GM12878 (cell line): ENCODE measurements around the gene ZFAND2B. TPM values are rescaled to one million over a fixed set of nuclear protein-coding genes. Genes with fewer than 3 reads are reported as not detected.

ENCODE experiments used
- ATAC-seq: fragments of 200-7000 bp; cut with Tn5 transposase; 3 replicates; pipeline ENCODE4 v1.9.1; 2020; ENCODE audit warnings: mild to moderate bottlenecking, moderate library complexity
- BruUV-seq: library from RNA; stranded (reverse); fragments of 400-500 nt; replicated peaks from 2 replicates; lab custom pipeline; 2021; lab: Mats Ljungman, UMichigan
- CTCF ChIA-PET: fragments of 300-600 bp; sonication (Branson Sonifier 250); formaldehyde crosslinking; extraction: SDS; loops from one replicate; lab custom pipeline; 2021; ENCODE audit warnings: inconsistent platforms; lab: Yijun Ruan, JAX
- POLR2A ChIA-PET: fragments of 350-600 bp; formaldehyde crosslinking; extraction: SDS; loops from one replicate; lab custom pipeline; 2021; ENCODE audit warnings: inconsistent platforms; lab: Charles Lee
- RAD21 ChIA-PET: fragments of 300-600 bp; sonication (Branson Sonifier 250); formaldehyde crosslinking; loops from one replicate; lab custom pipeline; 2023; ENCODE audit warnings: antibody characterized with exemption; ENCODE audit not compliant: unreplicated experiment; lab: Charles Lee
- SMC1A ChIA-PET: fragments of 300-600 bp; sonication (Branson Sonifier 250); formaldehyde crosslinking; loops from one replicate; lab custom pipeline; 2023; ENCODE audit not compliant: unreplicated experiment, uncharacterized antibody; lab: Charles Lee
- DNase-seq: peaks from one replicate; pipeline ENCODE4 v3.0.0-alpha.2; 2011; ENCODE audit warnings: low read depth, low spot score
- FAIRE-seq: peaks from 3 replicates; lab custom pipeline; 2011; peaks lifted over from hg19 to GRCh38; lab: Jason Lieb, UNC
- H2AFZ ChIP-seq: 2 replicates; pipeline ENCODE4 v1.6.0; 2011; ENCODE audit warnings: low read depth, low read length, control low read depth; ENCODE audit not compliant: control insufficient read depth
- H3K27ac ChIP-seq: 2 replicates; pipeline ENCODE4 v1.5.1; 2011; ENCODE audit warnings: control low read depth; ENCODE audit not compliant: control insufficient read depth, insufficient read depth
- H3K27me3 ChIP-seq, 2 experiments: replicated peaks in 1 of 2; 2 replicates each; pipeline versions ENCODE4 v1.6.0 to v1.6.1; 2011; ENCODE audit warnings: low read length in 1 of 2; ENCODE audit not compliant: control insufficient read depth in 2 of 2, insufficient read depth in 2 of 2
- H3K36me3 ChIP-seq, 2 experiments: 2 replicates each; pipeline ENCODE4 v1.5.1; 2011; ENCODE audit warnings: low read length in 1 of 2; ENCODE audit not compliant: control insufficient read depth in 2 of 2, insufficient read depth in 2 of 2
- H3K4me1 ChIP-seq: 2 replicates; pipeline ENCODE4 v1.6.1; 2011; ENCODE audit warnings: mild to moderate bottlenecking, low read length, moderate library complexity, mixed read lengths; ENCODE audit not compliant: control insufficient read depth, insufficient read depth
- H3K4me2 ChIP-seq: 2 replicates; pipeline ENCODE4 v1.6.0; 2011; ENCODE audit warnings: control low read depth; ENCODE audit not compliant: control insufficient read depth, insufficient read depth
- H3K4me3 ChIP-seq: fragments of 200-600 bp; sonication (generic); 2 replicates; pipeline ENCODE4 v1.5.1; 2016
- H3K79me2 ChIP-seq: 2 replicates; pipeline ENCODE4 v1.6.0; 2011; ENCODE audit warnings: low read length; ENCODE audit not compliant: control insufficient read depth, insufficient read depth
- H3K9ac ChIP-seq: 2 replicates; pipeline ENCODE4 v1.8.0; 2011; ENCODE audit warnings: low read length, control low read depth, mixed read lengths; ENCODE audit not compliant: control insufficient read depth, insufficient read depth
- H3K9me3 ChIP-seq: replicated peaks from 3 replicates; pipeline ENCODE4 v1.5.1; 2011; ENCODE audit warnings: mild to moderate bottlenecking, low read length; ENCODE audit not compliant: control insufficient read depth, insufficient read depth
- H4K20me1 ChIP-seq: 2 replicates; pipeline ENCODE4 v1.6.0; 2011; ENCODE audit not compliant: control insufficient read depth, insufficient read depth
- BHLHE40 ChIP-seq, 2 experiments: fragments of 450-650 bp in 1 of 2; IDR thresholded peaks; 2 replicates each; pipeline ENCODE4 v1.6.1; 2011 to 2017; ENCODE audit warnings: low read depth in 2 of 2, borderline replicate concordance in 1 of 2, improper control_type of control experiment in 1 of 2, low read length in 1 of 2, mild to moderate bottlenecking in 1 of 2
- BRCA1 ChIP-seq: IDR thresholded peaks from 2 replicates; pipeline ENCODE4 v1.6.1; 2011; ENCODE audit warnings: low read depth, low read length, improper control_type of control experiment
- EED ChIP-seq: sonication (generic); IDR thresholded peaks from 2 replicates; pipeline ENCODE4 v1.6.1; 2016; ENCODE audit warnings: antibody characterized with exemption, low read depth
- HDGF ChIP-seq: fragments of 450-650 bp; IDR thresholded peaks from 2 replicates; pipeline ENCODE4 v1.6.1; 2016; ENCODE audit warnings: antibody characterized with exemption
- IRF4 ChIP-seq: IDR thresholded peaks from 2 replicates; pipeline ENCODE4 v1.6.1; 2011; ENCODE audit warnings: low read depth, low read length
- NRF1 ChIP-seq: conservative IDR thresholded peaks from 2 replicates; pipeline ENCODE4 v1.6.1; 2011; ENCODE audit warnings: mild to moderate bottlenecking, low read depth, low read length, improper control_type of control experiment
- SMARCA5 ChIP-seq: fragments of 450-650 bp; IDR thresholded peaks from 2 replicates; pipeline ENCODE4 v1.6.1; 2017; ENCODE audit warnings: mild to moderate bottlenecking
- ZNF207 ChIP-seq: fragments of 450-650 bp; IDR thresholded peaks from 2 replicates; pipeline ENCODE4 v1.6.1; 2014; ENCODE audit warnings: antibody characterized with exemption, mild to moderate bottlenecking, borderline replicate concordance
- WGBS: methylation state at CpG from one replicate; pipeline ENCODE4 v1.1.6; 2016; ENCODE audit warnings: low lambda C conversion rate; ENCODE audit not compliant: insufficient replicate concordance, insufficient coverage; ENCODE audit errors: missing lambda C conversion rate; 5-methylcytosine and 5-hydroxymethylcytosine counted together
- in situ Hi-C: fragments of 300-500 bp; cut with MboI; formaldehyde crosslinking; loops from 9 replicates; pipeline ENCODE4 v1.14.3; 2018; ENCODE audit warnings: mixed read lengths
- intact Hi-C: fragments of 100-400 bp; cut with micrococcal nuclease; formaldehyde crosslinking; loops from one replicate; pipeline ENCODE4 v1.14.2; 2022; ENCODE audit not compliant: unreplicated experiment
- polyA plus RNA-seq, 11 experiments: library from polyadenylated mRNA; depleted of rRNA in 4 of 11; unstranded in 6 of 11; stranded (reverse) in 5 of 11; fragments of >200 nt; fragmentation: Nextera tagmentation in 4 of 11; fragmentation: Illumina TruSeq in 1 of 11; extraction: Ambion mirVana in 4 of 11; extraction: Trizol in 1 of 11; gene quantifications; 1 replicate in 1 of 11; 2 replicates in 10 of 11; pipeline versions ENCODE4 v1.2.1 to v1.2.3, GENCODE V29; 2011 to 2016; ENCODE audit warnings: inconsistent platforms in 2 of 11, missing spikeins in 2 of 11, low read depth in 1 of 11
- total RNA-seq, 4 experiments: library from RNA; depleted of rRNA in 3 of 4; stranded (reverse); fragments of >200 nt in 3 of 4; fragmentation: Illumina TruSeq in 1 of 4; extraction: Trizol in 1 of 4; gene quantifications; 2 replicates each; pipeline versions ENCODE4 v1.2.1 to v1.2.3, GENCODE V29; 2013 to 2021
- TF ChIP-seq, protein P1 (sequence below): fragments of 450-650 bp; IDR thresholded peaks from 2 replicates; pipeline ENCODE4 v1.6.1; 2017; ENCODE audit warnings: mild to moderate bottlenecking, moderate library complexity
- TF ChIP-seq, protein P2 (sequence below): IDR thresholded peaks from 2 replicates; pipeline ENCODE4 v1.6.1; 2012; ENCODE audit warnings: low read length, inconsistent platforms
- TF ChIP-seq, protein P3 (sequence below): IDR thresholded peaks from 2 replicates; pipeline ENCODE4 v1.6.1; 2012; ENCODE audit warnings: mild to moderate bottlenecking, low read depth, low read length

The ZFAND2B gene
- total and polyA plus RNA-seq, 10 of the 15 experiments (the other 5 are each of a cell fraction or from before 2014, with no cell fraction given): 5.4 to 28.1 (median 22.4) TPM

DNA sequence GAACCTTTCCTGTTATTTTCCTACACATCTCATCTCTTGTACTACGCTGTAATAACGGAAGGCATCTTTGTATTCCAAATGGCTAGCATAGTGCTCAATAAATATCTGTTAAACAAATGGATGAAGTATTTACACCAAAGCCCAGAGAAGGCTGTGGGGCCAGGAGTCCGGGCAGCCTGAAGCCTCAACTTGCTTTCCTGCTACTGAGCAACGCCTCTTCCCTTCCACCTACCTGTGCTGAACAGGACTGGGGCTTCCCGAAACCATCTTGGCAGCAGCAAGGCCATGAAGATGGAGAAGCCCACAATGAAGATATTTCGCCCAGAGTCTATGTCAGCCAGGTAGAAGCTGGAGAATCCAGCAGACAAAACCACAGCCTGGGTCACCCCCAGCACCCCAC is 43.4 kb upstream of the ZFAND2B start (continued):
- no peak for TF ChIP-seq IRF4

DNA sequence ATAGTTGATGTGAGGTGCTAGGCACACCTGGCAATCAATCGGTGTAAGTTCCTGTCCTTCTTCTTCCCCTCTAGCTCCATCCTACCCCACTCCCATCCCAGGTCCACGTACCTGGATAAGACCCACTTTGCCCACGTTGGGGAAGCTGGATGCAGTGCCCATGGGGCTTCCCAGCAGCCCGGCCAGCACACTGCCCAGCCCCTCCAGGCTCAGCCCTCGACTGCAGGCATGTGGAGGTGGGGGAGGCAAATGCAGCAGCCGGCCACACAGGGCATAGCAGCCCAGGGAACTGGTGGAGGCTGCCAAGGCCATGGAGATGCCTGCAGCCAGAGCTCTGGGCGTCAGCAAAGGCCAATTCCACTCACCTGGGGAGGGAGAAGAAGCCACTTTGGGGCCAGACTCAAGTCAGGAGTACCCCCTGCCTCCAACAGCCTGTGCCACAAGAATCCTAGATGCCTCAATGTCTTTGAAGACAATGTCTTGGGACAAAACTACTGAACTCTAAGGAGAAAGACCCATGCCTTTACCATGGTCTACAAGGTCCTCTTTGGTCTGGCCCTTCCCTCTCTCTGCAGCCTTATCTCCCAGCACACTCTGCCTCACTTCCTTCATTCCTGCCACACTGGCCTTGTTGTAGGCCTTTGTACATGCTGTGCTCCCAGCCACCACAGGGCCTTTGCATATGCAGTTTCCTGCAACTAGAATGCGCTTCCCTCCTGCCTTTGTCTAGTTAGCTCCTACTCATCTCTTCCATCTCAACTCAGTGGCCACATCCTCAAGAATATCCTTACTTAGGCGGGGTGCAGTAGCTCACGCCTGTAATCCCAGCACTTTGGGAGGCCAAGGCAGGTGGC is 41.3 kb upstream of the ZFAND2B start:
- FAIRE-seq (no peak), ATAC-seq (no peak)
- 76% methylated on average over 10 of the region's 10 CpGs for WGBS
- no peak for TF ChIP-seq NRF1
- TF ChIP-seq, protein P1, sequence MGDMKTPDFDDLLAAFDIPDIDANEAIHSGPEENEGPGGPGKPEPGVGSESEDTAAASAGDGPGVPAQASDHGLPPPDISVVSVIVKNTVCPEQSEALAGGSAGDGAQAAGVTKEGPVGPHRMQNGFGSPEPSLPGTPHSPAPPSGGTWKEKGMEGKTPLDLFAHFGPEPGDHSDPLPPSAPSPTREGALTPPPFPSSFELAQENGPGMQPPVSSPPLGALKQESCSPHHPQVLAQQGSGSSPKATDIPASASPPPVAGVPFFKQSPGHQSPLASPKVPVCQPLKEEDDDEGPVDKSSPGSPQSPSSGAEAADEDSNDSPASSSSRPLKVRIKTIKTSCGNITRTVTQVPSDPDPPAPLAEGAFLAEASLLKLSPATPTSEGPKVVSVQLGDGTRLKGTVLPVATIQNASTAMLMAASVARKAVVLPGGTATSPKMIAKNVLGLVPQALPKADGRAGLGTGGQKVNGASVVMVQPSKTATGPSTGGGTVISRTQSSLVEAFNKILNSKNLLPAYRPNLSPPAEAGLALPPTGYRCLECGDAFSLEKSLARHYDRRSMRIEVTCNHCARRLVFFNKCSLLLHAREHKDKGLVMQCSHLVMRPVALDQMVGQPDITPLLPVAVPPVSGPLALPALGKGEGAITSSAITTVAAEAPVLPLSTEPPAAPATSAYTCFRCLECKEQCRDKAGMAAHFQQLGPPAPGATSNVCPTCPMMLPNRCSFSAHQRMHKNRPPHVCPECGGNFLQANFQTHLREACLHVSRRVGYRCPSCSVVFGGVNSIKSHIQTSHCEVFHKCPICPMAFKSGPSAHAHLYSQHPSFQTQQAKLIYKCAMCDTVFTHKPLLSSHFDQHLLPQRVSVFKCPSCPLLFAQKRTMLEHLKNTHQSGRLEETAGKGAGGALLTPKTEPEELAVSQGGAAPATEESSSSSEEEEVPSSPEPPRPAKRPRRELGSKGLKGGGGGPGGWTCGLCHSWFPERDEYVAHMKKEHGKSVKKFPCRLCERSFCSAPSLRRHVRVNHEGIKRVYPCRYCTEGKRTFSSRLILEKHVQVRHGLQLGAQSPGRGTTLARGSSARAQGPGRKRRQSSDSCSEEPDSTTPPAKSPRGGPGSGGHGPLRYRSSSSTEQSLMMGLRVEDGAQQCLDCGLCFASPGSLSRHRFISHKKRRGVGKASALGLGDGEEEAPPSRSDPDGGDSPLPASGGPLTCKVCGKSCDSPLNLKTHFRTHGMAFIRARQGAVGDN: no peak
- no peak for TF ChIP-seq BHLHE40 (IDR thresholded peaks at IDR 0.05; ENCODE audit: borderline replicate concordance in 1 of 2, low read depth in 2 of 2, low read length in 1 of 2)
- no peak for TF ChIP-seq ZNF207
- TF ChIP-seq, protein P2, sequence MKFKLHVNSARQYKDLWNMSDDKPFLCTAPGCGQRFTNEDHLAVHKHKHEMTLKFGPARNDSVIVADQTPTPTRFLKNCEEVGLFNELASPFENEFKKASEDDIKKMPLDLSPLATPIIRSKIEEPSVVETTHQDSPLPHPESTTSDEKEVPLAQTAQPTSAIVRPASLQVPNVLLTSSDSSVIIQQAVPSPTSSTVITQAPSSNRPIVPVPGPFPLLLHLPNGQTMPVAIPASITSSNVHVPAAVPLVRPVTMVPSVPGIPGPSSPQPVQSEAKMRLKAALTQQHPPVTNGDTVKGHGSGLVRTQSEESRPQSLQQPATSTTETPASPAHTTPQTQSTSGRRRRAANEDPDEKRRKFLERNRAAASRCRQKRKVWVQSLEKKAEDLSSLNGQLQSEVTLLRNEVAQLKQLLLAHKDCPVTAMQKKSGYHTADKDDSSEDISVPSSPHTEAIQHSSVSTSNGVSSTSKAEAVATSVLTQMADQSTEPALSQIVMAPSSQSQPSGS: no peak
- no peak for TF ChIP-seq EED
- no peak for TF ChIP-seq SMARCA5
- TF ChIP-seq BRCA1: no peak
- TF ChIP-seq HDGF: no peak
- TF ChIP-seq, protein P3, sequence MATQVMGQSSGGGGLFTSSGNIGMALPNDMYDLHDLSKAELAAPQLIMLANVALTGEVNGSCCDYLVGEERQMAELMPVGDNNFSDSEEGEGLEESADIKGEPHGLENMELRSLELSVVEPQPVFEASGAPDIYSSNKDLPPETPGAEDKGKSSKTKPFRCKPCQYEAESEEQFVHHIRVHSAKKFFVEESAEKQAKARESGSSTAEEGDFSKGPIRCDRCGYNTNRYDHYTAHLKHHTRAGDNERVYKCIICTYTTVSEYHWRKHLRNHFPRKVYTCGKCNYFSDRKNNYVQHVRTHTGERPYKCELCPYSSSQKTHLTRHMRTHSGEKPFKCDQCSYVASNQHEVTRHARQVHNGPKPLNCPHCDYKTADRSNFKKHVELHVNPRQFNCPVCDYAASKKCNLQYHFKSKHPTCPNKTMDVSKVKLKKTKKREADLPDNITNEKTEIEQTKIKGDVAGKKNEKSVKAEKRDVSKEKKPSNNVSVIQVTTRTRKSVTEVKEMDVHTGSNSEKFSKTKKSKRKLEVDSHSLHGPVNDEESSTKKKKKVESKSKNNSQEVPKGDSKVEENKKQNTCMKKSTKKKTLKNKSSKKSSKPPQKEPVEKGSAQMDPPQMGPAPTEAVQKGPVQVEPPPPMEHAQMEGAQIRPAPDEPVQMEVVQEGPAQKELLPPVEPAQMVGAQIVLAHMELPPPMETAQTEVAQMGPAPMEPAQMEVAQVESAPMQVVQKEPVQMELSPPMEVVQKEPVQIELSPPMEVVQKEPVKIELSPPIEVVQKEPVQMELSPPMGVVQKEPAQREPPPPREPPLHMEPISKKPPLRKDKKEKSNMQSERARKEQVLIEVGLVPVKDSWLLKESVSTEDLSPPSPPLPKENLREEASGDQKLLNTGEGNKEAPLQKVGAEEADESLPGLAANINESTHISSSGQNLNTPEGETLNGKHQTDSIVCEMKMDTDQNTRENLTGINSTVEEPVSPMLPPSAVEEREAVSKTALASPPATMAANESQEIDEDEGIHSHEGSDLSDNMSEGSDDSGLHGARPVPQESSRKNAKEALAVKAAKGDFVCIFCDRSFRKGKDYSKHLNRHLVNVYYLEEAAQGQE: no peak

More for the DNA sequence above, 41.3 kb upstream of the ZFAND2B start:
- H3K9me3 ChIP-seq: no peaks in the 10 kb centered on the region
- ChIA-PET CTCF (interaction anchor here (0.8 to 2.6 kb wide), 6 partner anchors 10 to 135 kb away, joined by 5 to 13 read pairs (median 6); no protein-coding TSS in a partner anchor), SMC1A (interaction anchor here (1.4 to 3.3 kb wide), 2 partner anchors 11 to 41 kb away, joined by 3 to 13 read pairs; partner anchors contain the start of genes CNPPD1 and ZFAND2B), RAD21 (no interaction called here), POLR2A (interaction anchor here (1.1 kb wide), 1 partner anchor 130 kb away, joined by 4 read pairs; no protein-coding TSS in a partner anchor)
- H3K4me3 ChIP-seq: no peak overlapping the region
- no peak overlapping the region for H3K27ac ChIP-seq
- BruUV-seq: no TSS peak
- H3K4me2 ChIP-seq: no peak overlapping the region
- no peaks in the 10 kb centered on the region for H3K79me2 ChIP-seq
- H3K4me1 ChIP-seq: no peaks in the 10 kb centered on the region
- intact Hi-C loops (no loop called here), in situ Hi-C loops (no loop called here)
- H2AFZ ChIP-seq: no peak overlapping the region
- no peak for DNase-seq
- no peaks in the 10 kb centered on the region for H4K20me1 ChIP-seq
- H3K9ac ChIP-seq: no peak overlapping the region
- H3K27me3 ChIP-seq: no peaks in the 10 kb centered on the region
- no peaks in the 10 kb centered on the region for H3K36me3 ChIP-seq
